Uterus (tissue), 4 donors: ENCODE results near the gene FZD10. TPM values are rescaled to one million over a fixed set of nuclear protein-coding genes. Genes with fewer than 3 reads are reported as not detected.
A peak's percentile ranks its signal among the peaks of the same experiment; 100 is the strongest.

Source experiments
- DNase-seq, 2 donors: peaks; one replicate each; pipeline ENCODE4 v3.0.0-alpha.2; 2019 to 2020
- H3K27ac ChIP-seq, 2 donors: fragments of 200-600 bp; sonication (generic); 1 replicate in 1 of 2; 2 replicates in 1 of 2; pipeline ENCODE4 v1.5.1; 2016 to 2018
- H3K27me3 ChIP-seq, 2 donors: fragments of 200-600 bp; sonication (generic); one replicate each; pipeline ENCODE4 v1.5.1; 2018 to 2019; ENCODE audit warnings: control low read depth in 1 of 2
- H3K36me3 ChIP-seq, 2 donors: fragments of 200-600 bp; sonication (generic); one replicate each; pipeline ENCODE4 v1.5.1; 2019; ENCODE audit warnings: control low read depth in 1 of 2
- H3K4me1 ChIP-seq, 2 donors: fragments of 200-600 bp; sonication (generic); one replicate each; pipeline ENCODE4 v1.5.1; 2018 to 2019; ENCODE audit warnings: control low read depth in 1 of 2
- H3K4me3 ChIP-seq, 2 donors: fragments of 200-600 bp; sonication (generic); 1 replicate in 1 of 2; 2 replicates in 1 of 2; pipeline ENCODE4 v1.5.1; 2018 to 2019; ENCODE audit warnings: mild to moderate bottlenecking in 1 of 2
- H3K9me3 ChIP-seq, 2 donors: fragments of 200-600 bp; sonication (generic); one replicate each; pipeline ENCODE4 v1.5.1; 2019; ENCODE audit warnings: control low read depth in 1 of 2
- CTCF ChIP-seq, 4 experiments: fragments of 200-600 bp in 2 of 4; fragments of 450-650 bp in 2 of 4; sonication (generic) in 2 of 4; IDR thresholded peaks; one replicate each; pipeline ENCODE4 v1.5.1; 2016 to 2019; ENCODE audit warnings: antibody characterized with exemption in 4 of 4, mild to moderate bottlenecking in 2 of 4, moderate library complexity in 1 of 4
- POLR2A ChIP-seq, 2 donors: fragments of 450-650 bp; IDR thresholded peaks; one replicate each; pipeline ENCODE4 v1.6.1; 2016; ENCODE audit warnings: antibody characterized with exemption in 2 of 2, mild to moderate bottlenecking in 1 of 2, moderate library complexity in 1 of 2
- intact Hi-C: fragments of 100-400 bp; cut with DNase I; formaldehyde crosslinking; loops from one replicate; pipeline ENCODE4 v1.15.1; 2023; ENCODE audit warnings: low total_unique reads
- total RNA-seq, 4 donors: library from RNA; depleted of rRNA in 3 of 4; stranded (reverse); fragments of >200 nt in 3 of 4; gene quantifications; one replicate each; pipeline versions ENCODE4 v1.1.0 to v1.2.4, GENCODE V29; 2014 to 2023
- donor health status: DM: yes; HTN: yes; CAD: no.

The FZD10 gene
- total RNA-seq, 4 donors from 2014 or later: 1.4 to 11.3 (median 1.9) TPM

GRCh38 chr12:130161261-130162243 lies 712 bp upstream of the FZD10 start:
- Histone ChIP-seq H3K27ac (peak overlapping the region; percentile 28 to 49), H3K36me3 (no peaks in the 10 kb centered on the region), H3K9me3 (no peaks in the 10 kb centered on the region), H3K4me3 (peak overlapping the region; percentile 35 to 38), H3K27me3 (no peaks in the 10 kb centered on the region), H3K4me1 (peaks cover 0 to 16% of the 10 kb centered on the region in 2 donors)
- peak; percentile 23 to 46 for DNase-seq
- no peak for TF ChIP-seq POLR2A (IDR thresholded peaks at IDR 0.05)
- TF ChIP-seq CTCF (IDR thresholded peaks at IDR 0.05): no peak
- intact Hi-C loops: no loop called here

- intact Hi-C loops: no loop called here
- H3K4me1 ChIP-seq: peaks cover 0 to 16% of the 10 kb centered on the region in 2 donors
- DNase-seq: no peak
- H3K27me3 ChIP-seq: no peaks in the 10 kb centered on the region
- H3K4me3 ChIP-seq: peak overlapping the region; percentile 35 to 38
- no peaks in the 10 kb centered on the region for H3K36me3 ChIP-seq
- TF ChIP-seq CTCF (IDR thresholded peaks at IDR 0.05) (no peak), POLR2A (IDR thresholded peaks at IDR 0.05) (no peak)
- H3K9me3 ChIP-seq: no peaks in the 10 kb centered on the region
- no peak overlapping the region for H3K27ac ChIP-seq
Observed at GRCh38 chr12:130162745-130163460, 639 bp downstream of the FZD10 start.

GRCh38 chr12:130163461-130164215 lies 1.4 kb downstream of the FZD10 start:
- TF ChIP-seq CTCF (IDR thresholded peaks at IDR 0.05) (no peak), POLR2A (IDR thresholded peaks at IDR 0.05) (no peak)
- Histone ChIP-seq H3K27ac (no peak overlapping the region), H3K4me1 (peaks cover 0 to 16% of the 10 kb centered on the region in 2 donors), H3K27me3 (no peaks in the 10 kb centered on the region), H3K9me3 (no peaks in the 10 kb centered on the region), H3K36me3 (no peaks in the 10 kb centered on the region), H3K4me3 (peak overlapping the region in 1 of 2 donors; percentile 38)
- intact Hi-C loops: no loop called here
- DNase-seq: no peak

GRCh38 chr12:130164216-130164542 lies 1.9 kb downstream of the FZD10 start:
- H3K27me3 ChIP-seq: peaks cover 0 to 3% of the 10 kb centered on the region in 2 donors
- no peak for DNase-seq
- H3K27ac ChIP-seq: no peak overlapping the region
- H3K4me1 ChIP-seq: peaks cover 0 to 16% of the 10 kb centered on the region in 2 donors
- intact Hi-C loops: no loop called here
- no peaks in the 10 kb centered on the region for H3K36me3 ChIP-seq
- TF ChIP-seq CTCF (IDR thresholded peaks at IDR 0.05) (no peak), POLR2A (IDR thresholded peaks at IDR 0.05) (no peak)
- no peaks in the 10 kb centered on the region for H3K9me3 ChIP-seq
- H3K4me3 ChIP-seq: no peak overlapping the region
